HepG2 (cell line): ENCODE data around the gene TTC31. TPM values are rescaled to one million over a fixed set of nuclear protein-coding genes. Genes with fewer than 3 reads are reported as not detected.
A peak's percentile ranks its signal among the peaks of the same experiment; 100 is the strongest.

Experiments
- ELF1 ChIP-seq: sonication (generic); formaldehyde crosslinking; IDR thresholded peaks from 2 replicates; pipeline ENCODE4 v1.4.0; 2020; ENCODE audit warnings: missing genetic modification reagents
- HDAC1 ChIP-seq: sonication (generic); formaldehyde crosslinking; IDR thresholded peaks from 2 replicates; pipeline ENCODE4 v1.5.1; 2020; ENCODE audit warnings: mild to moderate bottlenecking, missing genetic modification reagents
- HOXD1 ChIP-seq: sonication (generic); formaldehyde crosslinking; IDR thresholded peaks from 2 replicates; pipeline ENCODE4 v1.5.0; 2020; ENCODE audit warnings: missing genetic modification reagents
- MLXIP ChIP-seq: sonication (generic); formaldehyde crosslinking; IDR thresholded peaks from 2 replicates; pipeline ENCODE4 v1.9.0; 2021; ENCODE audit warnings: missing genetic modification reagents, borderline replicate concordance
- NONO ChIP-seq, 2 experiments: fragments of 450-650 bp in 1 of 2; sonication (generic) in 1 of 2; formaldehyde crosslinking in 1 of 2; IDR thresholded peaks in 1 of 2; conservative IDR thresholded peaks in 1 of 2; 2 replicates each; pipeline versions ENCODE4 v1.6.1 to v1.8.0; 2017 to 2022; ENCODE audit warnings: mild to moderate bottlenecking in 1 of 2, missing genetic modification reagents in 1 of 2, moderate library complexity in 1 of 2
- SNAPC2 ChIP-seq: sonication (generic); formaldehyde crosslinking; IDR thresholded peaks from 2 replicates; pipeline ENCODE4 v1.8.1; 2022; ENCODE audit warnings: mild to moderate bottlenecking, missing genetic modification reagents
- ZBTB38 ChIP-seq: sonication (generic); formaldehyde crosslinking; IDR thresholded peaks from 2 replicates; pipeline ENCODE4 v1.5.1; 2020; ENCODE audit warnings: mild to moderate bottlenecking, missing genetic modification reagents
- ZFYVE20 ChIP-seq: sonication (generic); formaldehyde crosslinking; IDR thresholded peaks from 2 replicates; pipeline ENCODE4 v1.8.0; 2023; ENCODE audit warnings: low read depth, mild to moderate bottlenecking, moderate library complexity, missing genetic modification reagents, borderline replicate concordance
- ZNF124 ChIP-seq: sonication (generic); formaldehyde crosslinking; IDR thresholded peaks from 2 replicates; pipeline ENCODE4 v1.4.0; 2020; ENCODE audit warnings: missing genetic modification reagents
- ZNF138 ChIP-seq: sonication (generic); formaldehyde crosslinking; IDR thresholded peaks from 2 replicates; pipeline ENCODE4 v1.5.0; 2020; ENCODE audit warnings: mild to moderate bottlenecking, low read depth, missing genetic modification reagents
- ZNF160 ChIP-seq: sonication (generic); formaldehyde crosslinking; IDR thresholded peaks from 2 replicates; pipeline ENCODE4 v1.8.0; 2022; ENCODE audit warnings: mild to moderate bottlenecking, inconsistent platforms, missing genetic modification reagents
- ZNF574 ChIP-seq: sonication (generic); formaldehyde crosslinking; IDR thresholded peaks from 2 replicates; pipeline ENCODE4 v1.4.0; 2020; ENCODE audit warnings: missing genetic modification reagents
- ZNF687 ChIP-seq: sonication (generic); formaldehyde crosslinking; IDR thresholded peaks from 2 replicates; pipeline ENCODE4 v1.5.1; 2020; ENCODE audit warnings: mild to moderate bottlenecking, missing genetic modification reagents, moderate library complexity
- ZNF784 ChIP-seq: sonication (generic); formaldehyde crosslinking; IDR thresholded peaks from 2 replicates; pipeline ENCODE4 v1.5.1; 2020; ENCODE audit warnings: missing genetic modification reagents, mild to moderate bottlenecking, borderline replicate concordance
- polyA plus RNA-seq, 8 experiments: library from polyadenylated mRNA; depleted of rRNA in 3 of 8; stranded (reverse) in 7 of 8; unstranded in 1 of 8; fragments of >200 nt; fragmentation: Illumina TruSeq in 4 of 8; extraction: Trizol in 4 of 8; gene quantifications; 2 replicates each; pipeline versions ENCODE4 v1.2.1 to v1.2.3, GENCODE V29; 2011 to 2016; ENCODE audit warnings: low read depth in 4 of 8, missing spikeins in 1 of 8, mixed read lengths in 1 of 8; ENCODE audit not compliant: insufficient read depth in 1 of 8
- total RNA-seq, 5 experiments: library from RNA; depleted of rRNA; stranded (reverse); fragments of >200 nt; fragmentation: Illumina TruSeq; extraction: Trizol; gene quantifications; 2 replicates each; pipeline ENCODE4 v1.2.3, GENCODE V29; 2016; ENCODE audit warnings: low read depth in 1 of 5
- TF ChIP-seq, protein P1 (sequence below): sonication (generic); formaldehyde crosslinking; conservative IDR thresholded peaks from 2 replicates; pipeline ENCODE4 v1.4.0; 2020; ENCODE audit warnings: missing genetic modification reagents

Gene TTC31
- total and polyA plus RNA-seq, 2 of the 13 experiments (the other 11 are each of a cell fraction or from before 2014, with no cell fraction given), result 28.3 to 39.5 TPM

DNA sequence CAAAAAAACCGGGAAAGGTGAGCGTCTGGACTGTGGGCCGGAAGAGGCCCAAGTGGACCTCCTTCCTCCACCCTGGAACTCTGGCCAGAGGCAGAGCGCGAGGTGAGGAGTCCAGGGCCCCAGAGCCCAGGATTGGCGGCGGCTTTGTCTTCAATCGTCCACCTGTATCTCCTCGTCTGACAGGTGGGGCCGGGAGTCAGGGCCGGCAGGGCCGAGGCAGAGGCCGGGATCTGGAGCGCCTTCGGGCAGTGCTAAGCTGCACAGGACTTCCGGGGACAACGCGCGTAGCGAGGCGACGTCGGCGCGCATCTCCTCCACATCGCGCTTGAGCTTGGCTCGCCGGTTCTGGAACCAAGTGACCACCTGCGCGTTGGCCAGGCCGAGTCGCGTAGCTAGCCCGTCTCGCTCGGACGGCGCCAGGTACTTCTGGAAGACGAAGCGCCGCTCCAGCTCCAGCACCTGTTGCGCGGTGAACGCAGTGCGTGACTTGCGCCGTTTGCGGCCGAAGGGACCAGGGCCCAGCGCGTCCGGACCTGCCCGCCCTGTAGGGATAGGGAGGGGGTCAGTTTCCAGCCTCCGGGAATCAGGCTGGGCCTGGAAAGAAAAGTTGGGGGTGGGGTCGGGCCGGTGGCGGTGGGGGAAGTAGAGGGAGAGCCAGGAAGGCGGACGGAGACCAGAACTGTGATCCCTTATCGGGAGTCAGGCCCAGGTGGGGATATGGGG lies 15.1 kb downstream of the TTC31 start (continued):
- no peak for TF ChIP-seq ZNF574 (CRISPR knock-in tag)
- TF ChIP-seq ZFYVE20 (CRISPR knock-in tag), result 0 out of 2 replicates have a peak, but pooled peaks have one; percentile 51
- TF ChIP-seq ZBTB38 (CRISPR knock-in tag), result peak; percentile 83; the same call in 1 of the 2 replicates
- TF ChIP-seq NONO (IDR thresholded peaks at IDR 0.05), result no peak
- 0 out of 2 replicates have a peak, but pooled peaks have one; percentile 12 for TF ChIP-seq NONO (CRISPR knock-in tag; conservative IDR thresholded peaks at IDR 0.05)
- TF ChIP-seq ZNF160, result 0 out of 2 replicates have a peak, but pooled peaks have one; percentile 37
- TF ChIP-seq, protein P1, sequence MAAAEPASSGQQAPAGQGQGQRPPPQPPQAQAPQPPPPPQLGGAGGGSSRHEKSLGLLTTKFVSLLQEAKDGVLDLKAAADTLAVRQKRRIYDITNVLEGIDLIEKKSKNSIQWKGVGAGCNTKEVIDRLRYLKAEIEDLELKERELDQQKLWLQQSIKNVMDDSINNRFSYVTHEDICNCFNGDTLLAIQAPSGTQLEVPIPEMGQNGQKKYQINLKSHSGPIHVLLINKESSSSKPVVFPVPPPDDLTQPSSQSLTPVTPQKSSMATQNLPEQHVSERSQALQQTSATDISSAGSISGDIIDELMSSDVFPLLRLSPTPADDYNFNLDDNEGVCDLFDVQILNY, result no peak
- TF ChIP-seq HDAC1 (CRISPR knock-in tag), result 0 out of 2 replicates have a peak, but pooled peaks have one; percentile 25
- peak; percentile 95 for TF ChIP-seq ZNF687 (CRISPR knock-in tag)
- peak; percentile 22; the same call in 1 of the 2 replicates for TF ChIP-seq HOXD1 (CRISPR knock-in tag)
- peak; percentile 63 for TF ChIP-seq ELF1 (CRISPR knock-in tag)
- peak; percentile 76; the same call in 1 of the 2 replicates for TF ChIP-seq ZNF784 (CRISPR knock-in tag)
- no peak for TF ChIP-seq MLXIP
- TF ChIP-seq SNAPC2 (CRISPR knock-in tag), result peak; percentile 74; the same call in 1 of the 2 replicates
- no peak for TF ChIP-seq ZNF124 (CRISPR knock-in tag)
- TF ChIP-seq ZNF138 (CRISPR knock-in tag), result peak; percentile 66; the same call in 1 of the 2 replicates
